Bronchial epithelial cell (primary cell): ENCODE results near the gene GABARAPL1. TPM values are rescaled to one million over a fixed set of nuclear protein-coding genes. Genes with fewer than 3 reads are reported as not detected.
"Not testable (repeated sequence)": the region's sequence is repeated elsewhere in the genome, so short reads cannot be mapped to it uniquely, and the experiment has no call there.

Source experiments
- DNase-seq: peaks from one replicate; pipeline ENCODE4 v3.0.0-alpha.2; 2010; ENCODE audit warnings: low read depth
- FAIRE-seq: peaks from 2 replicates; lab custom pipeline; 2011; peaks lifted over from hg19 to GRCh38; lab: Jason Lieb, UNC
- H3K27me3 ChIP-seq: 2 replicates; pipeline ENCODE4 v1.5.1; 2011; ENCODE audit warnings: low read length; ENCODE audit not compliant: control insufficient read depth, insufficient read depth
- H3K36me3 ChIP-seq: 2 replicates; pipeline ENCODE4 v1.5.1; 2011; ENCODE audit warnings: low read length; ENCODE audit not compliant: control insufficient read depth, insufficient read depth
- H3K4me3 ChIP-seq: 2 replicates; pipeline ENCODE4 v1.5.1; 2011; ENCODE audit warnings: mild to moderate bottlenecking, low read depth, low read length, control low read depth
- CTCF ChIP-seq: IDR thresholded peaks from 2 replicates; pipeline ENCODE4 v1.5.1; 2011; ENCODE audit warnings: mild to moderate bottlenecking, moderate library complexity, low read length, control low read depth, inconsistent platforms; ENCODE audit not compliant: insufficient read depth, severe bottlenecking
- total RNA-seq: library from RNA; depleted of rRNA; stranded (reverse); fragments of >200 nt; gene quantifications from 2 replicates; pipeline ENCODE4 v1.2.1, GENCODE V29; 2014

Gene GABARAPL1
- total RNA-seq, 1 donor from 2014 or later = 21.3 TPM

- no peak for TF ChIP-seq CTCF
- Histone ChIP-seq H3K36me3 (no peaks in the 10 kb centered on the region), H3K4me3 (no peak overlapping the region), H3K27me3 (no peaks in the 10 kb centered on the region)
- peak; percentile 88 for FAIRE-seq
- DNase-seq = peak; percentile 86
These were observed 30.2 kb upstream of the GABARAPL1 start for GRCh38 chr12:10182354-10183049.

GRCh38 chr12:10184261-10184843 is 28.3 kb upstream of the GABARAPL1 start:
- Histone ChIP-seq H3K27me3 (no peaks in the 10 kb centered on the region), H3K4me3 (no peak overlapping the region), H3K36me3 (no peaks in the 10 kb centered on the region)
- no peak for TF ChIP-seq CTCF
- FAIRE-seq (no peak), DNase-seq (peak; percentile 51)

- Histone ChIP-seq H3K36me3 (no peaks in the 10 kb centered on the region), H3K27me3 (no peaks in the 10 kb centered on the region), H3K4me3 (no peak overlapping the region)
- FAIRE-seq = no peak
- no peak for TF ChIP-seq CTCF
- DNase-seq = no peak
These were observed 26.4 kb upstream of the GABARAPL1 start for GRCh38 chr12:10186299-10186698.

- not testable (repeated sequence) for FAIRE-seq, H3K27me3 ChIP-seq
These were observed 25.7 kb upstream of the GABARAPL1 start for GRCh38 chr12:10186958-10187357.

GRCh38 chr12:10189653-10190052 is 23.0 kb upstream of the GABARAPL1 start:
- FAIRE-seq (no peak), DNase-seq (no peak)
- TF ChIP-seq CTCF = no peak
- Histone ChIP-seq H3K4me3 (no peak overlapping the region), H3K36me3 (no peaks in the 10 kb centered on the region), H3K27me3 (no peaks in the 10 kb centered on the region)

More at GRCh38 chr12:10186958-10187357, 25.7 kb upstream of the GABARAPL1 start:
- DNase-seq, H3K4me3 ChIP-seq, H3K36me3 ChIP-seq: not testable (repeated sequence)

GRCh38 chr12:10190558-10191388 is 21.9 kb upstream of the GABARAPL1 start:
- TF ChIP-seq CTCF = peak; percentile 89
- H3K27me3 ChIP-seq = no peaks in the 10 kb centered on the region
- no peaks in the 10 kb centered on the region for H3K36me3 ChIP-seq
- no peak overlapping the region for H3K4me3 ChIP-seq
- DNase-seq = peak; percentile 66
- FAIRE-seq = peak; percentile 94
